ENCODE results near the gene TAS2R16. TPM values are rescaled to one million over a fixed set of nuclear protein-coding genes. Genes with fewer than 3 reads are reported as not detected.
"Not testable (repeated sequence)": the region's sequence is repeated elsewhere in the genome, so short reads cannot be mapped to it uniquely, and the experiment has no call there.

Gene TAS2R16
- total RNA-seq, 1 donor from 2014 or later = not detected

DNA sequence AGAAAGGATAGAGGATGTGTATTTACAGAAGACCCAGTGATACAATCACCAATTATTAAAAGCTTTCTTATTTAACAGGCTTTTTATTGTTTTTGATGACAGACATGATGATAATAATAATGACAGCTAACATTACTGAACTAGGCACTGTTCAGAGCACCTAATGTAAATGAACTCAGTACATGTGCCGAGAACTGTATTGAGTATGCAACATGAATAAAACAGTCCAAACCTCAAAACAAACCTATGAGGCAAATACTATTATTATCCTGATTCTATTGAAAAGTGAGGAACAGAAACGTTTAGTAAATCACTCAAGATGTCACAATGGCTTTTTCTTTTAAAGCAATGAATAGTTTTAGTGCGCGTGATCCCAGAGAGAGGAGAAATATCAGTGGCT lies 27.1 kb downstream of the TAS2R16 start:
- no peak for DNase-seq (ENCODE audit: extremely low spot score in 2 of 2)
- Histone ChIP-seq H3K9me3 (no peaks in the 10 kb centered on the region), H3K4me1 (no peaks in the 10 kb centered on the region), H3K27me3 (no peaks in the 10 kb centered on the region), H3K36me3 (no peaks in the 10 kb centered on the region), H3K4me3 (no peak overlapping the region), H3K27ac (no peak overlapping the region)
- intact Hi-C loops (cut with DNase I) = no loop called here
- no peak for TF ChIP-seq POLR2A (IDR thresholded peaks at IDR 0.05)
- no peak for TF ChIP-seq POLR2AphosphoS5 (IDR thresholded peaks at IDR 0.05; ENCODE audit: insufficient read depth in 1 of 2, low read depth in 1 of 2)
- TF ChIP-seq, protein P1, sequence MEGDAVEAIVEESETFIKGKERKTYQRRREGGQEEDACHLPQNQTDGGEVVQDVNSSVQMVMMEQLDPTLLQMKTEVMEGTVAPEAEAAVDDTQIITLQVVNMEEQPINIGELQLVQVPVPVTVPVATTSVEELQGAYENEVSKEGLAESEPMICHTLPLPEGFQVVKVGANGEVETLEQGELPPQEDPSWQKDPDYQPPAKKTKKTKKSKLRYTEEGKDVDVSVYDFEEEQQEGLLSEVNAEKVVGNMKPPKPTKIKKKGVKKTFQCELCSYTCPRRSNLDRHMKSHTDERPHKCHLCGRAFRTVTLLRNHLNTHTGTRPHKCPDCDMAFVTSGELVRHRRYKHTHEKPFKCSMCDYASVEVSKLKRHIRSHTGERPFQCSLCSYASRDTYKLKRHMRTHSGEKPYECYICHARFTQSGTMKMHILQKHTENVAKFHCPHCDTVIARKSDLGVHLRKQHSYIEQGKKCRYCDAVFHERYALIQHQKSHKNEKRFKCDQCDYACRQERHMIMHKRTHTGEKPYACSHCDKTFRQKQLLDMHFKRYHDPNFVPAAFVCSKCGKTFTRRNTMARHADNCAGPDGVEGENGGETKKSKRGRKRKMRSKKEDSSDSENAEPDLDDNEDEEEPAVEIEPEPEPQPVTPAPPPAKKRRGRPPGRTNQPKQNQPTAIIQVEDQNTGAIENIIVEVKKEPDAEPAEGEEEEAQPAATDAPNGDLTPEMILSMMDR (IDR thresholded peaks at IDR 0.05) = no peak

DNA sequence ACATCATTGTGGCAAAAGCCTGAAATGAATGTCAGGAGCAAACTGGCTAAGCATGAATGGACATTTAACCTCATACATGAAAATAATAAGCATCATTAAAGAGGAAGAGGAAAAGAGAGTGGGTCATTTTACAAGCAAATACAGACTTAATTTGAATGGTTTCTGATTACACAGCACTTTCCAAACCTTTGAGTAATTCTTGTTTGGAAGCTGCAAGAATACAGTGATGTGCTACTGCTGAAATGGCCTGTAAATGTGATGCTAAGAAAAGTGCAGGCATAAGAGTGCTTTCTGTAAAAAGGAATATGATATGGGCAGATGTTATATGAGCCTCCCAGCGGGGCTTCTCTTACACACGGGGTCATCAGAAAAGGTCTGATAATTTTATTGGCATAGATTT lies 30.2 kb downstream of the TAS2R16 start:
- Histone ChIP-seq H3K4me1 (no peaks in the 10 kb centered on the region), H3K9me3 (no peaks in the 10 kb centered on the region), H3K27me3 (no peaks in the 10 kb centered on the region), H3K27ac (no peak overlapping the region), H3K36me3 (no peaks in the 10 kb centered on the region), H3K4me3 (no peak overlapping the region)
- DNase-seq (ENCODE audit: extremely low spot score in 2 of 2) = no peak
- TF ChIP-seq POLR2AphosphoS5 (IDR thresholded peaks at IDR 0.05; ENCODE audit: insufficient read depth in 1 of 2, low read depth in 1 of 2) (no peak), POLR2A (IDR thresholded peaks at IDR 0.05) (no peak)
- TF ChIP-seq, protein P1 (IDR thresholded peaks at IDR 0.05) = no peak
- intact Hi-C loops (cut with DNase I) = no loop called here

DNA sequence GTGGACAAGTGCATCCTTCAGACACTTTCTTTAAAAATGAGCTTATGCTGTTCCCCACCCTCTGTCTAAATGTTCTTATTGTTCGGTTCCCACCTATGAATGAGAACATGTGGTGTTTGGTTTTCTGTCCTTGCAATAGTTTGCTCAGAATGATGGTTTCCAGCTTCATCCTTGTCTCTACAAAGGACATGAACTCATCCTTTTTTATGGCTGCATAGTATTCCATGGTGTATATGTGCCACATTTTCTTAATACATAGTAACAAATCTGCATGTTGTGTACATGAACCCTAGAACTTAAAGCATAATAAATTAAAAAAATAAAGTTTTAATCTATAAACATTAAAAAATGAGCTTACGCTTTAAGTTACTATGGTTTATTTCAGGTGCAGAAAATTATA lies 41.8 kb downstream of the TAS2R16 start:
- H3K27ac ChIP-seq; DNase-seq (ENCODE audit: extremely low spot score in 2 of 2); H3K4me3 ChIP-seq; H3K27me3 ChIP-seq; intact Hi-C loops (cut with DNase I); H3K36me3 ChIP-seq; H3K9me3 ChIP-seq; H3K4me1 ChIP-seq: not testable (repeated sequence)

DNA sequence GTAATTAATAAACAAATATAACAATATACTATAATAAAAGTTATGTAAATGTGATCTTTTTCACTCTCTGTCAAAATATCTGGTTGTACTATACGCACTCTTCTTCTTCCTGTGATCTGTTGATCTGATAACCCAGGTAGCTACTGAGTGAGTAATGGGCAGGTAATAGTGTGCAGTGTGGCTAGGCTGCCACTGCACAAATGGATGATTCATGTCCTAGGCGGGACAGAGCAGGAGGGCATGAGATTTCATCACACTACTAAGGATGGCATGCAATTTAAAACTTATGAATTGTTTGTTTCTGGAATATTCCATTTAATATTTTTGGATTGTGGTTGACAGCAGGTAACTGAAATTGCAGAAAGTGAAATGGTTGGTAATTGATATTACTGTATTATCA lies 44.5 kb downstream of the TAS2R16 start:
- Histone ChIP-seq H3K36me3 (no peaks in the 10 kb centered on the region), H3K27ac (no peak overlapping the region), H3K4me3 (no peak overlapping the region), H3K4me1 (no peaks in the 10 kb centered on the region), H3K27me3 (no peaks in the 10 kb centered on the region), H3K9me3 (no peaks in the 10 kb centered on the region)
- no peak for TF ChIP-seq POLR2A (IDR thresholded peaks at IDR 0.05)
- TF ChIP-seq, protein P1 (IDR thresholded peaks at IDR 0.05) = no peak
- no peak for TF ChIP-seq POLR2AphosphoS5 (IDR thresholded peaks at IDR 0.05; ENCODE audit: insufficient read depth in 1 of 2, low read depth in 1 of 2)
- DNase-seq (ENCODE audit: extremely low spot score in 2 of 2) = no peak
- intact Hi-C loops (cut with DNase I) = no loop called here

DNA sequence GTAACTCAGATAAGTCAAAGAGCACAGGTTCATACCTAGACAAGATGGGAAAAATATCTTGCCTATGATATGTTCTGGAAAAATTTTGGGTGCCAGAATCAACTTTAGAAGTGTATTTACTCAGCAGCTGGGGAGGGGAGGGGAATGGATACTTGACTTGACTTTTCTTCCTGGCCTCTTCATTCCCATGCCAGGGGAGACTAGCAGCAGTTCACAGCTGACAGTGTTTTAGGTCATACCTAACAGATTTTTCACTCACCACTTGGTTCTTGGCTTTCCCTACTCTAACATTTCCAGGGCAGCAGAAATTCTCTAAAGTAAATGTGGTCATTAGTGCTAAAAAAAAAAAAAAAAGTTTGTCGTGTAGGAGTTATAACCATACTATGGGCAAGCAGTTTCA lies 46.3 kb downstream of the TAS2R16 start:
- intact Hi-C loops (cut with DNase I) = no loop called here
- Histone ChIP-seq H3K27me3 (no peaks in the 10 kb centered on the region), H3K4me3 (no peak overlapping the region), H3K36me3 (no peaks in the 10 kb centered on the region), H3K9me3 (no peaks in the 10 kb centered on the region), H3K27ac (no peak overlapping the region), H3K4me1 (no peaks in the 10 kb centered on the region)
- TF ChIP-seq, protein P1 (IDR thresholded peaks at IDR 0.05) = no peak
- TF ChIP-seq POLR2AphosphoS5 (IDR thresholded peaks at IDR 0.05; ENCODE audit: insufficient read depth in 1 of 2, low read depth in 1 of 2) (no peak), POLR2A (IDR thresholded peaks at IDR 0.05) (no peak)
- DNase-seq (ENCODE audit: extremely low spot score in 2 of 2) = no peak

Other genes starting within 250 kb of the TAS2R16 start
- 25.5 TPM for gene CADPS2, start 109.2 kb downstream of the TAS2R16 start, total RNA-seq
- not detected for gene SLC13A1, start 204.3 kb upstream of the TAS2R16 start, total RNA-seq